ENCODE data around the gene CCDC170.

CCDC170 gene

GRCh38 chr6:151478670-151479069 lies 15.1 kb upstream of the CCDC170 start:
- ATAC-seq (ENCODE audit: low read depth) (no peak), DNase-seq (ENCODE audit: low spot score in 2 of 2) (no peak)
- H3K4me3 Mint-ChIP-seq, result no peak overlapping the region
- H3K9me3 Mint-ChIP-seq, result no peaks in the 10 kb centered on the region
- H3K27me3 Mint-ChIP-seq, result no peaks in the 10 kb centered on the region
- peaks cover 16% of the 10 kb centered on the region for H3K4me1 Mint-ChIP-seq
- H3K27ac Mint-ChIP-seq, result no peak overlapping the region
- no peaks in the 10 kb centered on the region for H3K36me3 Mint-ChIP-seq

- Mint-ChIP-seq H3K9me3 (no peaks in the 10 kb centered on the region), H3K27ac (peak overlapping the region; percentile 24), H3K27me3 (no peaks in the 10 kb centered on the region), H3K4me3 (no peak overlapping the region), H3K36me3 (no peaks in the 10 kb centered on the region), H3K4me1 (peaks cover 9% of the 10 kb centered on the region)
- ATAC-seq (ENCODE audit: low read depth) (peak; percentile 58), DNase-seq (ENCODE audit: low spot score in 2 of 2) (no peak)
These were observed 12.0 kb upstream of the CCDC170 start for GRCh38 chr6:151481786-151482185.

GRCh38 chr6:151482290-151482689 lies 11.5 kb upstream of the CCDC170 start:
- Mint-ChIP-seq H3K27me3 (no peaks in the 10 kb centered on the region), H3K9me3 (no peaks in the 10 kb centered on the region), H3K4me3 (peak overlapping the region; percentile 73), H3K4me1 (peaks cover 9% of the 10 kb centered on the region), H3K27ac (peak overlapping the region; percentile 91), H3K36me3 (no peaks in the 10 kb centered on the region)
- ATAC-seq (ENCODE audit: low read depth) (peak; percentile 56), DNase-seq (ENCODE audit: low spot score in 2 of 2) (no peak)

GRCh38 chr6:151483994-151484393 lies 9.8 kb upstream of the CCDC170 start:
- Mint-ChIP-seq H3K36me3 (no peaks in the 10 kb centered on the region), H3K4me1 (peaks cover 9% of the 10 kb centered on the region), H3K27ac (no peak overlapping the region), H3K27me3 (no peaks in the 10 kb centered on the region), H3K9me3 (no peaks in the 10 kb centered on the region), H3K4me3 (no peak overlapping the region)
- ATAC-seq (ENCODE audit: low read depth) (no peak), DNase-seq (ENCODE audit: low spot score in 2 of 2) (no peak)

- Mint-ChIP-seq H3K27me3 (peaks cover 5% of the 10 kb centered on the region), H3K36me3 (no peaks in the 10 kb centered on the region), H3K27ac (no peak overlapping the region), H3K4me1 (peaks cover 1% of the 10 kb centered on the region), H3K4me3 (no peak overlapping the region), H3K9me3 (no peaks in the 10 kb centered on the region)
- ATAC-seq (ENCODE audit: low read depth), result no peak
- no peak for DNase-seq (ENCODE audit: low spot score in 2 of 2)
These were observed 5.6 kb upstream of the CCDC170 start for GRCh38 chr6:151488226-151488625.

GRCh38 chr6:151490996-151491395 lies 2.8 kb upstream of the CCDC170 start:
- no peak overlapping the region for H3K4me3 Mint-ChIP-seq
- H3K9me3 Mint-ChIP-seq, result no peaks in the 10 kb centered on the region
- H3K36me3 Mint-ChIP-seq, result no peaks in the 10 kb centered on the region
- ATAC-seq (ENCODE audit: low read depth) (no peak), DNase-seq (ENCODE audit: low spot score in 2 of 2) (no peak)
- no peak overlapping the region for H3K27ac Mint-ChIP-seq
- peaks cover 10% of the 10 kb centered on the region for H3K4me1 Mint-ChIP-seq
- peaks cover 20% of the 10 kb centered on the region for H3K27me3 Mint-ChIP-seq

- peaks cover 10% of the 10 kb centered on the region for H3K4me1 Mint-ChIP-seq
- H3K9me3 Mint-ChIP-seq, result no peaks in the 10 kb centered on the region
- no peak overlapping the region for H3K27ac Mint-ChIP-seq
- H3K4me3 Mint-ChIP-seq, result peak overlapping the region; percentile 41
- DNase-seq (ENCODE audit: low spot score in 2 of 2) (no peak), ATAC-seq (ENCODE audit: low read depth) (peak; percentile 10)
- no peaks in the 10 kb centered on the region for H3K36me3 Mint-ChIP-seq
- H3K27me3 Mint-ChIP-seq, result peaks cover 21% of the 10 kb centered on the region
These were observed 535 bp upstream of the CCDC170 start for GRCh38 chr6:151493161-151493803.

GRCh38 chr6:151494235-151494935 lies 568 bp downstream of the CCDC170 start:
- peak; percentile 70 for ATAC-seq (ENCODE audit: low read depth)
- Mint-ChIP-seq H3K4me3 (peak overlapping the region; percentile 82), H3K36me3 (no peaks in the 10 kb centered on the region), H3K27me3 (peaks cover 21% of the 10 kb centered on the region), H3K27ac (peak overlapping the region; percentile 50), H3K9me3 (no peaks in the 10 kb centered on the region), H3K4me1 (peaks cover 14% of the 10 kb centered on the region)
- peak in 1 of 2 donors; percentile 16 for DNase-seq (ENCODE audit: low spot score in 2 of 2)

GRCh38 chr6:151494936-151495320 lies 1.1 kb downstream of the CCDC170 start:
- peak overlapping the region; percentile 50 for H3K27ac Mint-ChIP-seq
- peak overlapping the region; percentile 82 for H3K4me3 Mint-ChIP-seq
- ATAC-seq (ENCODE audit: low read depth) (no peak), DNase-seq (ENCODE audit: low spot score in 2 of 2) (no peak)
- H3K27me3 Mint-ChIP-seq, result peaks cover 21% of the 10 kb centered on the region
- peaks cover 19% of the 10 kb centered on the region for H3K4me1 Mint-ChIP-seq
- H3K36me3 Mint-ChIP-seq, result no peaks in the 10 kb centered on the region
- no peaks in the 10 kb centered on the region for H3K9me3 Mint-ChIP-seq

GRCh38 chr6:151495380-151495779 lies 1.6 kb downstream of the CCDC170 start:
- Mint-ChIP-seq H3K27ac (no peak overlapping the region), H3K4me1 (peaks cover 22% of the 10 kb centered on the region), H3K27me3 (peaks cover 23% of the 10 kb centered on the region), H3K9me3 (no peaks in the 10 kb centered on the region), H3K4me3 (peak overlapping the region; percentile 7), H3K36me3 (no peaks in the 10 kb centered on the region)
- ATAC-seq (ENCODE audit: low read depth) (no peak), DNase-seq (ENCODE audit: low spot score in 2 of 2) (no peak)

GRCh38 chr6:151497905-151498304 lies 4.1 kb downstream of the CCDC170 start:
- Mint-ChIP-seq H3K36me3 (no peaks in the 10 kb centered on the region), H3K4me1 (peaks cover 22% of the 10 kb centered on the region), H3K9me3 (no peaks in the 10 kb centered on the region), H3K4me3 (no peak overlapping the region), H3K27ac (no peak overlapping the region), H3K27me3 (peaks cover 21% of the 10 kb centered on the region)
- ATAC-seq (ENCODE audit: low read depth) (no peak), DNase-seq (ENCODE audit: low spot score in 2 of 2) (no peak)

- Mint-ChIP-seq H3K4me3 (no peak overlapping the region), H3K4me1 (peaks cover 20% of the 10 kb centered on the region)
These were observed 4.5 kb downstream of the CCDC170 start for GRCh38 chr6:151498327-151498726.

GRCh38 chr6:151499551-151499950 lies 5.7 kb downstream of the CCDC170 start:
- Mint-ChIP-seq H3K36me3 (no peaks in the 10 kb centered on the region), H3K4me3 (no peak overlapping the region), H3K27ac (no peak overlapping the region), H3K4me1 (peaks cover 17% of the 10 kb centered on the region), H3K9me3 (no peaks in the 10 kb centered on the region), H3K27me3 (peaks cover 14% of the 10 kb centered on the region)
- DNase-seq (ENCODE audit: low spot score in 2 of 2) (no peak), ATAC-seq (ENCODE audit: low read depth) (no peak)

More at GRCh38 chr6:151498327-151498726, 4.5 kb downstream of the CCDC170 start:
- H3K36me3 Mint-ChIP-seq, result no peaks in the 10 kb centered on the region
- peaks cover 18% of the 10 kb centered on the region for H3K27me3 Mint-ChIP-seq
- no peak overlapping the region for H3K27ac Mint-ChIP-seq
- no peak for ATAC-seq (ENCODE audit: low read depth)
- no peaks in the 10 kb centered on the region for H3K9me3 Mint-ChIP-seq
- no peak for DNase-seq (ENCODE audit: low spot score in 2 of 2)

GRCh38 chr6:151501511-151502136 lies 7.8 kb downstream of the CCDC170 start:
- Mint-ChIP-seq H3K27me3 (peaks cover 7% of the 10 kb centered on the region), H3K4me3 (no peak overlapping the region), H3K36me3 (no peaks in the 10 kb centered on the region), H3K9me3 (no peaks in the 10 kb centered on the region), H3K27ac (no peak overlapping the region), H3K4me1 (peaks cover 13% of the 10 kb centered on the region)
- ATAC-seq (ENCODE audit: low read depth), result no peak
- DNase-seq (ENCODE audit: low spot score in 2 of 2), result no peak

Measured in memory B cell (primary cell).